ENCODE measurements around the gene OR51B2. TPM values are rescaled to one million over a fixed set of nuclear protein-coding genes. Genes with fewer than 3 reads are reported as not detected.
"Not testable (repeated sequence)": the region's sequence is repeated elsewhere in the genome, so short reads cannot be mapped to it uniquely, and the experiment has no call there.

OR51B2 gene
- total RNA-seq, 1 experiment from 2014 or later = not detected

GRCh38 chr11:5366856-5367255 is 42.8 kb upstream of the OR51B2 start:
- H3K27ac Mint-ChIP-seq (ENCODE audit: low read depth, unreplicated experiment) = no peak overlapping the region
- no peak for TF ChIP-seq CTCF (IDR thresholded peaks at IDR 0.05; ENCODE audit: unreplicated experiment)
- no peak overlapping the region for H3K4me3 Mint-ChIP-seq (ENCODE audit: unreplicated experiment)
- DNase-seq (ENCODE audit: unreplicated experiment) = no peak
- no peaks in the 10 kb centered on the region for H3K4me1 Mint-ChIP-seq (ENCODE audit: insufficient read depth, unreplicated experiment)
- H3K36me3 Mint-ChIP-seq (ENCODE audit: insufficient read depth, unreplicated experiment) = peaks cover 4% of the 10 kb centered on the region
- no peaks in the 10 kb centered on the region for H3K9me3 Mint-ChIP-seq (ENCODE audit: unreplicated experiment)
- POLR2A ChIA-PET = no interaction called here
- intact Hi-C loops (cut with micrococcal nuclease) = no loop called here
- BruUV-seq (replicated peaks) = no TSS peak
- peaks cover 33% of the 10 kb centered on the region for H3K27me3 Mint-ChIP-seq (ENCODE audit: insufficient read depth, unreplicated experiment)
- CTCF ChIA-PET = no interaction called here

GRCh38 chr11:5366365-5366764 is 42.3 kb upstream of the OR51B2 start:
- DNase-seq (ENCODE audit: unreplicated experiment); CTCF ChIA-PET; H3K9me3 Mint-ChIP-seq (ENCODE audit: unreplicated experiment); H3K27ac Mint-ChIP-seq (ENCODE audit: low read depth, unreplicated experiment); intact Hi-C loops (cut with micrococcal nuclease); H3K4me3 Mint-ChIP-seq (ENCODE audit: unreplicated experiment); H3K36me3 Mint-ChIP-seq (ENCODE audit: insufficient read depth, unreplicated experiment); H3K4me1 Mint-ChIP-seq (ENCODE audit: insufficient read depth, unreplicated experiment); POLR2A ChIA-PET; BruUV-seq (replicated peaks): not testable (repeated sequence)
- peaks cover 28% of the 10 kb centered on the region for H3K27me3 Mint-ChIP-seq (ENCODE audit: insufficient read depth, unreplicated experiment)

DNA sequence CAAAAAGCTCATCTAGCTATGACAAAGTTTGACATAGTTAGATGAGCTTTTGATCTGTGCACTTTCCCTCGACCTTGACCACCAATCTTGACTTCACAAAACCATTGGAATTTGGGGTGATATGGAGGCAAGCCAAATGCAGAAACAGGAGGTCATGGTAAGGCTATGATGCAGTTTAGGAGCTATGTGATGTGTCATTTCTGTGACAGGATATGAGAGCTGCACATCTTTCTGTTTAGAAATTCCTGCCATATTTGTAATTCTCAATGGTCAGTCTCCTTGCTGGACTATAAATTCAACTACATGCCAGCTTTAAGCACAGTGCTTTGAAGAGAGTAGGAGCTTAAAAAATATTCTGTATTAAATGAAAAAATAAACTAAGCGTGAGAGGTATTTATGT is 40.1 kb upstream of the OR51B2 start:
- Mint-ChIP-seq H3K4me1 (ENCODE audit: insufficient read depth, unreplicated experiment) (no peaks in the 10 kb centered on the region), H3K27ac (ENCODE audit: low read depth, unreplicated experiment) (no peak overlapping the region), H3K27me3 (ENCODE audit: insufficient read depth, unreplicated experiment) (peaks cover 15% of the 10 kb centered on the region), H3K36me3 (ENCODE audit: insufficient read depth, unreplicated experiment) (peaks cover 4% of the 10 kb centered on the region), H3K4me3 (ENCODE audit: unreplicated experiment) (no peak overlapping the region), H3K9me3 (ENCODE audit: unreplicated experiment) (no peaks in the 10 kb centered on the region)
- intact Hi-C loops (cut with micrococcal nuclease) = no loop called here
- CTCF ChIA-PET = interaction anchor here (0.6 to 1.7 kb wide), 3 partner anchors 16 to 160 kb away, joined by 3 to 8 read pairs (median 4); no protein-coding TSS in a partner anchor
- no peak for TF ChIP-seq CTCF (IDR thresholded peaks at IDR 0.05; ENCODE audit: unreplicated experiment)
- POLR2A ChIA-PET = no interaction called here
- BruUV-seq (replicated peaks) = no TSS peak
- no peak for DNase-seq (ENCODE audit: unreplicated experiment)

- H3K27ac Mint-ChIP-seq (ENCODE audit: low read depth, unreplicated experiment) = no peak overlapping the region
- peaks cover 15% of the 10 kb centered on the region for H3K27me3 Mint-ChIP-seq (ENCODE audit: insufficient read depth, unreplicated experiment)
- intact Hi-C loops (cut with micrococcal nuclease) = no loop called here
- DNase-seq (ENCODE audit: unreplicated experiment) = no peak
- TF ChIP-seq CTCF (IDR thresholded peaks at IDR 0.05; ENCODE audit: unreplicated experiment) = no peak
- H3K9me3 Mint-ChIP-seq (ENCODE audit: unreplicated experiment) = no peaks in the 10 kb centered on the region
- ChIA-PET CTCF (interaction anchor here (0.5 to 1.7 kb wide), 4 partner anchors 16 to 312 kb away, joined by 3 to 8 read pairs (median 4); no protein-coding TSS in a partner anchor), POLR2A (no interaction called here)
- H3K36me3 Mint-ChIP-seq (ENCODE audit: insufficient read depth, unreplicated experiment) = peaks cover 4% of the 10 kb centered on the region
- no peaks in the 10 kb centered on the region for H3K4me1 Mint-ChIP-seq (ENCODE audit: insufficient read depth, unreplicated experiment)
- H3K4me3 Mint-ChIP-seq (ENCODE audit: unreplicated experiment) = no peak overlapping the region
- BruUV-seq (replicated peaks) = no TSS peak
Observed at GRCh38 chr11:5363679-5364078, 39.6 kb upstream of the OR51B2 start.
